ENCODE data around the gene ASAP2.

- TF ChIP-seq, protein P1, sequence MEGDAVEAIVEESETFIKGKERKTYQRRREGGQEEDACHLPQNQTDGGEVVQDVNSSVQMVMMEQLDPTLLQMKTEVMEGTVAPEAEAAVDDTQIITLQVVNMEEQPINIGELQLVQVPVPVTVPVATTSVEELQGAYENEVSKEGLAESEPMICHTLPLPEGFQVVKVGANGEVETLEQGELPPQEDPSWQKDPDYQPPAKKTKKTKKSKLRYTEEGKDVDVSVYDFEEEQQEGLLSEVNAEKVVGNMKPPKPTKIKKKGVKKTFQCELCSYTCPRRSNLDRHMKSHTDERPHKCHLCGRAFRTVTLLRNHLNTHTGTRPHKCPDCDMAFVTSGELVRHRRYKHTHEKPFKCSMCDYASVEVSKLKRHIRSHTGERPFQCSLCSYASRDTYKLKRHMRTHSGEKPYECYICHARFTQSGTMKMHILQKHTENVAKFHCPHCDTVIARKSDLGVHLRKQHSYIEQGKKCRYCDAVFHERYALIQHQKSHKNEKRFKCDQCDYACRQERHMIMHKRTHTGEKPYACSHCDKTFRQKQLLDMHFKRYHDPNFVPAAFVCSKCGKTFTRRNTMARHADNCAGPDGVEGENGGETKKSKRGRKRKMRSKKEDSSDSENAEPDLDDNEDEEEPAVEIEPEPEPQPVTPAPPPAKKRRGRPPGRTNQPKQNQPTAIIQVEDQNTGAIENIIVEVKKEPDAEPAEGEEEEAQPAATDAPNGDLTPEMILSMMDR (conservative IDR thresholded peaks at IDR 0.05; ENCODE audit: low read depth, low read length): no peak
- no peak for TF ChIP-seq EZH2 (IDR thresholded peaks at IDR 0.05; ENCODE audit: low read length, unreplicated experiment)
- TF ChIP-seq EZH2phosphoT487 (IDR thresholded peaks at IDR 0.05; ENCODE audit: borderline replicate concordance, low read length): no peak
Measured at GRCh38 chr2:9307535-9307934, 100.9 kb downstream of the ASAP2 start.
